Measurements from ENCODE around the gene GOLGA6A. TPM values are rescaled to one million over a fixed set of nuclear protein-coding genes. Genes with fewer than 3 reads are reported as not detected.

The GOLGA6A gene
- total RNA-seq, 1 donor, result not detected

- Histone ChIP-seq H3K79me2 (ENCODE audit: insufficient read depth, low read length) (no peaks in the 10 kb centered on the region), H3K36me3 (ENCODE audit: insufficient read depth, low read length) (no peaks in the 10 kb centered on the region), H3K27me3 (ENCODE audit: insufficient read depth, low read length) (no peaks in the 10 kb centered on the region), H2AFZ (ENCODE audit: low read length) (peak overlapping the region; percentile 18), H3K27ac (ENCODE audit: low read depth, low read length) (peak overlapping the region; percentile 81), H3K9me3 (ENCODE audit: low read depth, low read length) (no peaks in the 10 kb centered on the region), H3K4me1 (ENCODE audit: insufficient read depth, low read length) (peaks cover 43% of the 10 kb centered on the region), H3K4me2 (ENCODE audit: insufficient read depth, low read length) (peak overlapping the region; percentile 63), H4K20me1 (ENCODE audit: insufficient read depth, low read length) (no peaks in the 10 kb centered on the region), H3K4me3 (ENCODE audit: insufficient read depth, low read length) (no peak overlapping the region)
- TF ChIP-seq CTCF (IDR thresholded peaks at IDR 0.05; ENCODE audit: extremely low read depth, low read depth, low read length), result no peak
- DNase-seq (ENCODE audit: insufficient read length, low spot score, missing footprints), result peak; percentile 75
These were observed 31.7 kb downstream of the GOLGA6A start for GRCh38 chr15:74050556-74051234.

DNA sequence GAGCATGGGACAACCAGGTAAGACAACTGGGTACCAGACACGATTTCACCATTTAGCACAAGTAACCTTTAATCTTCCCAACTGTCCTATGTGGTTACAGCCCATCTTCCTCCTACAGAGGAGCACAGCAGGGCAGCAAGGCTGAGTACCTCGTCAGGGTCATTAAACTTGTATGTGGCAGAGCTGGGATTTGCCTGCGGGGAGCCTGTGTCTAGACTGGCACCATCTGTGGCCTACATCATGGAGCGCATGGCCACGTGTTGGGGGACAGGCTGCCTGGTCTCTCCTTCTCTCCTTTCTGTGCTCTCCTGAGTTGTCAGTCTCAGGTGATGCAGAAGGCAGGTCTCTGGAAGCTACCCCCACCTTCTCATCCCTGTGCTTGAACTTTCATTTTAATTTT lies 32.2 kb downstream of the GOLGA6A start:
- H3K36me3 ChIP-seq (ENCODE audit: insufficient read depth, low read length), result no peaks in the 10 kb centered on the region
- H3K4me3 ChIP-seq (ENCODE audit: insufficient read depth, low read length), result no peak overlapping the region
- TF ChIP-seq CTCF (IDR thresholded peaks at IDR 0.05; ENCODE audit: extremely low read depth, low read depth, low read length), result no peak
- H2AFZ ChIP-seq (ENCODE audit: low read length), result no peak overlapping the region
- DNase-seq (ENCODE audit: insufficient read length, low spot score, missing footprints), result peak; percentile 60
- H3K79me2 ChIP-seq (ENCODE audit: insufficient read depth, low read length), result no peaks in the 10 kb centered on the region
- no peaks in the 10 kb centered on the region for H3K27me3 ChIP-seq (ENCODE audit: insufficient read depth, low read length)
- H3K27ac ChIP-seq (ENCODE audit: low read depth, low read length), result peak overlapping the region; percentile 81
- H3K4me2 ChIP-seq (ENCODE audit: insufficient read depth, low read length), result no peak overlapping the region
- peaks cover 43% of the 10 kb centered on the region for H3K4me1 ChIP-seq (ENCODE audit: insufficient read depth, low read length)
- no peaks in the 10 kb centered on the region for H3K9me3 ChIP-seq (ENCODE audit: low read depth, low read length)
- no peaks in the 10 kb centered on the region for H4K20me1 ChIP-seq (ENCODE audit: insufficient read depth, low read length)

- H3K4me3 ChIP-seq (ENCODE audit: insufficient read depth, low read length), result no peak overlapping the region
- H3K9me3 ChIP-seq (ENCODE audit: low read depth, low read length), result no peaks in the 10 kb centered on the region
- TF ChIP-seq CTCF (IDR thresholded peaks at IDR 0.05; ENCODE audit: extremely low read depth, low read depth, low read length), result no peak
- peaks cover 26% of the 10 kb centered on the region for H3K4me1 ChIP-seq (ENCODE audit: insufficient read depth, low read length)
- no peaks in the 10 kb centered on the region for H3K27me3 ChIP-seq (ENCODE audit: insufficient read depth, low read length)
- no peak overlapping the region for H3K27ac ChIP-seq (ENCODE audit: low read depth, low read length)
- H3K36me3 ChIP-seq (ENCODE audit: insufficient read depth, low read length), result peaks cover 15% of the 10 kb centered on the region
- peak; percentile 38 for DNase-seq (ENCODE audit: insufficient read length, low spot score, missing footprints)
- H4K20me1 ChIP-seq (ENCODE audit: insufficient read depth, low read length), result no peaks in the 10 kb centered on the region
- no peak overlapping the region for H2AFZ ChIP-seq (ENCODE audit: low read length)
- no peak overlapping the region for H3K4me2 ChIP-seq (ENCODE audit: insufficient read depth, low read length)
- H3K79me2 ChIP-seq (ENCODE audit: insufficient read depth, low read length), result no peaks in the 10 kb centered on the region
These were observed 36.1 kb downstream of the GOLGA6A start for GRCh38 chr15:74046275-74046674.

GRCh38 chr15:74045636-74046274 lies 36.6 kb downstream of the GOLGA6A start:
- H3K36me3 ChIP-seq (ENCODE audit: insufficient read depth, low read length), result peaks cover 17% of the 10 kb centered on the region
- no peaks in the 10 kb centered on the region for H3K79me2 ChIP-seq (ENCODE audit: insufficient read depth, low read length)
- no peaks in the 10 kb centered on the region for H3K27me3 ChIP-seq (ENCODE audit: insufficient read depth, low read length)
- H3K9me3 ChIP-seq (ENCODE audit: low read depth, low read length), result no peaks in the 10 kb centered on the region
- no peak overlapping the region for H3K4me2 ChIP-seq (ENCODE audit: insufficient read depth, low read length)
- TF ChIP-seq CTCF (IDR thresholded peaks at IDR 0.05; ENCODE audit: extremely low read depth, low read depth, low read length), result no peak
- H3K4me3 ChIP-seq (ENCODE audit: insufficient read depth, low read length), result no peak overlapping the region
- no peak overlapping the region for H3K27ac ChIP-seq (ENCODE audit: low read depth, low read length)
- no peak overlapping the region for H2AFZ ChIP-seq (ENCODE audit: low read length)
- H3K4me1 ChIP-seq (ENCODE audit: insufficient read depth, low read length), result peaks cover 27% of the 10 kb centered on the region
- H4K20me1 ChIP-seq (ENCODE audit: insufficient read depth, low read length), result no peaks in the 10 kb centered on the region
- peak; percentile 72 for DNase-seq (ENCODE audit: insufficient read length, low spot score, missing footprints)
